Activated CD4-positive, alpha-beta T cell treated with anti-CD3 and anti-CD28 coated beads for 4 hours (primary cell): Measurements from ENCODE around the gene RBM23.

ENCODE experiments used
- DNase-seq, 2 donors: peaks; one replicate each; pipeline ENCODE4 v3.0.0-alpha.2; 2020

Gene RBM23

DNA sequence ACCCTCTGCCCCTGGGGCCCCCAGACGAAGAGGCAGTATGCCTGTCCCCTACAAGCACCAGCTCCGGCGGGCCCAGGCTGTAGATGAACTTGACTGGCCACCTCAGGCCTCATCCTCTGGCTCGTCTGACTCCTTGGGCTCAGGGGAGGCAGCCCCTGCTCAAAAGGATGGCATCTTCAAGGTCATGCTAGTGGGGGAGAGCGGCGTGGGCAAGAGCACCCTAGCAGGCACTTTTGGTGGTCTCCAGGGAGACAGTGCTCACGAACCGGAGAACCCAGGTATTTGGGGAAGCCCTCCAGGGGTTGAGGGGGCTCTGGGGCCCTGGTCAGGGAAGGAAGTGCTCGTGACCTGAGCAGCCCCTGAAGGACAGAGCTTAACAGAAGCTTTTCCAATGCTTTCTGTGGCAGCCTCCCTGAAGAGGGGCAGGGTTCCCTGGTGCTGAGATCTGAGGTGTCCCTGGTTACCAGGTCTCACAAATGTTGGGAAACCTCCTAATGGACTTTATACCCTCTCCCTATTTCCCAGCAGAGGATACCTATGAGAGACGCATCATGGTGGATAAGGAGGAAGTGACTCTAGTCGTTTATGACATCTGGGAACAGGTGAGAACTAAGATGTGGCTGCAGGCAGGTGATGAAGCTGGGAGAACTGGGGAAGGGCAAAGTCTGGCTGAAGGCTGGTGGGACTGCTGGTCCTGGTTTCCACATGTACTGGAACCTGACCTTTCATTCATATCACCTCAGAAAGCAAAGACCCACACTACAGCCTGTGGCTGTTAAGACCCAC is 34.0 kb downstream of the RBM23 start:
- DNase-seq = no peak

GRCh38 chr14:22884076-22884737 is 34.7 kb downstream of the RBM23 start:
- no peak for DNase-seq

DNA sequence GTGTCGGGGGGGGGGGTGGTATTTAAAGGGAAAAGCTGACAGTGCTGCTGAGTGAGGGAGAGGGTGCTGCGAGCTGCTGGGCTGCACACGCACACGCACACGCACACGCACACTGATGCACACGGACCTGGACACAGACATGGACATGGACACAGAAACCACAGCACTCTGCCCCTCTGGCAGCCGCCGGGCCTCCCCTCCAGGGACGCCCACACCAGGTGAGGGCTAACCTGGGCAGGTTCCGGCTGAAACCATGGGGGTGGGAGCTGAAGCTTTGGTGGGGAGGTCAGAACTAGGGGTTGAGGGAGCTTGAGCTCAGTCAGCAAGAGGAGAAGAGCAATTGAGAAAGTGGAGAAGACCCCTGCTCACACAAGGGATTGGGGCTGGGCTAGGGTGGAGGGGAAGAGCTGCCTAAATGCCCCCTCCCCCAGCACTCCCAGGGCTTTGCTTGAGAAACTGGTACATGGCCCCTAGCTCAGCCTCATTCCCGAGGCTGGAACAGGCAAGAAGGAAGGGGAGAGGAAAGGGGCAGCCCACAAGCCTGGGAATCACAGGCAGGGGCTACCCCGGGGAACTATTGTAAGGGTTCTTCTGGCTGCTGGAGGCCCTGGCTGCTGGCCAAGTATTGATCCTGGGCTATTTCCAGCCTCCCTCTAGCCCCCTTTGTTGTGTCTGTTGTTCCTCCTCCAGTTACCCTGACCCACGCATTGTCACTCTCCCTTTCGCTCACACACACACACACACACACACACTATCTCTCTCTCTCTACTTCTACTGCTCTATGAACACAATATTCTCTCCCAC is 35.6 kb downstream of the RBM23 start, which contains the start of gene REM2:
REM2 (plus strand) TSS at position 50 of the 804 bp plus-strand sequence; CDS start at position 116, 66 bp downstream.
- DNase-seq = no peak

GRCh38 chr14:22882529-22883172 is 36.3 kb downstream of the RBM23 start:
- DNase-seq = peak; percentile 64 to 72

DNA sequence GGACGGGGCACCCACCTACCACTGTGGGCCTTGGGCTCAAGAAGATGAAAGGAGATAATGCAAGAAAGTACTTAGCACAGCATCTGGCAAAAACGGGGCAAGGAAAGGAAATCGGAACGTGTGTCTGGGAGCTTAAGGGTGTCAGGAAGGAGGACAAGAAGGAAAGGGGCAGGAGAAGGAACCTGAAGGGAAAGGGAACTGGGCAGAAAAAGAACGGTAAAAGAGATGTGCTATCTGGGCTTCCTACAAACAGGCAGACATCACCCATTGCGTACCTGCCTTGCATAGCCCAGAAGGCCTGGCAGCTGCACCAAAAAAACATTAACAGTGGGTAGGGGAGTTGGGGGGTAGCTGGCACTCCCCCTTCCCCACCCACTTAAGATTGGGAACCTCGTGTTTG is 36.9 kb downstream of the RBM23 start:
- DNase-seq = no peak

GRCh38 chr14:22878271-22879246 is 40.4 kb downstream of the RBM23 start:
- DNase-seq = no peak

DNA sequence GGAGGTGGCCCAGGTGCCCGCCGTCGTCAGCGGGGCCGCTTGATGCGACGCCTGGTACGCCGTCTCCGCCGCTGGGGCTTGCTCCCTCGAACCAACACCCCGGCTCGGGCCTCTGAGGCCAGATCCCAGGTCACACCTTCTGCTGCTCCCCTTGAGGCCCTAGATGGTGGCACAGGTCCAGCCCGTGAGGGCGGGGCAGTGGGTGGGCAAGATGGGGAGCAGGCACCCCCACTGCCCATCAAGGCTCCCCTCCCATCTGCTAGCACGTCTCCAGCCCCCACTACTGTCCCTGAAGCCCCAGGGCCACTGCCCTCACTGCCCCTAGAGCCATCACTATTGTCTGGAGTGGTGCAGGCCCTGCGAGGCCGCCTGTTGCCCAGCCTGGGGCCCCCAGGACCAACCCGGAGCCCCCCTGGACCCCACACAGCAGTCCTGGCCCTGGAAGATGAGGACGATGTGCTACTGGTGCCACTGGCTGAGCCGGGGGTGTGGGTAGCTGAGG is 41.9 kb downstream of the RBM23 start:
- DNase-seq = no peak

DNA sequence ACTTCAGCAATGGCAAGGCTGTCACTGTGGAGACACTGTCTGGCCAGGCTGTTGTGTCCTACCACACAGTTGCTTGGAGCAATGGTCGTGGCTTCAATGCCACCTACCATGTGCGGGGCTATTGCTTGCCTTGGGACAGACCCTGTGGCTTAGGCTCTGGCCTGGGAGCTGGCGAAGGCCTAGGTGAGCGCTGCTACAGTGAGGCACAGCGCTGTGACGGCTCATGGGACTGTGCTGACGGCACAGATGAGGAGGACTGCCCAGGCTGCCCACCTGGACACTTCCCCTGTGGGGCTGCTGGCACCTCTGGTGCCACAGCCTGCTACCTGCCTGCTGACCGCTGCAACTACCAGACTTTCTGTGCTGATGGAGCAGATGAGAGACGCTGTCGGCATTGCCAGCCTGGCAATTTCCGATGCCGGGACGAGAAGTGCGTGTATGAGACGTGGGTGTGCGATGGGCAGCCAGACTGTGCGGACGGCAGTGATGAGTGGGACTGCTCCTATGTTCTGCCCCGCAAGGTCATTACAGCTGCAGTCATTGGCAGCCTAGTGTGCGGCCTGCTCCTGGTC is 43.1 kb downstream of the RBM23 start:
- DNase-seq = no peak

GRCh38 chr14:22875003-22875747 is 43.8 kb downstream of the RBM23 start:
- DNase-seq = no peak

- no peak for DNase-seq
These were observed 46.0 kb downstream of the RBM23 start for GRCh38 chr14:22872833-22873520.

GRCh38 chr14:22872033-22872832 is 46.7 kb downstream of the RBM23 start:
- DNase-seq = peak; percentile 64 to 75

GRCh38 chr14:22871224-22872032 is 47.5 kb downstream of the RBM23 start, which contains the start of gene LRP10:
Gene LRP10, plus strand, starts transcription at chr14:22871740. Its CDS starts 564 bp downstream, at chr14:22872304.
- DNase-seq = peak; percentile 78 to 80

DNA sequence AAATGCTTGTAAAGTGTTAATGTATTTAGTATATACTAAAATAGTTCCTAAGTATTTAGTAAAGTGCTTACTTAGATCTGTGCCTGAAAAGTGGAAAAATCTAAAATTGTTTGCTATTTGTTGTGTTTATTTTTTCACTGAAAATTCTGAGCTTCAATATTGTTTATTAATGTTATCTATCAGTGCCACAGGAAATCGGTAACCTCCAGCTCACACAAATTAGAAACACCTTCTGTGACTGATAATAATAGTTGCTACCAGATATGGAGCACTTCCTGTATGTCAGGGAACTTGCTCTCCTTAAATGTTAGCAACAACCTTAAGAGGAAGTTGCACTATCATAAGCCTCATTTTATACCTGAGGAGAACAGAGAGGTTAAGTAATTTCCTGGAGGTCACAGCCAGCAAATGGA is 48.1 kb downstream of the RBM23 start:
- no peak for DNase-seq

DNA sequence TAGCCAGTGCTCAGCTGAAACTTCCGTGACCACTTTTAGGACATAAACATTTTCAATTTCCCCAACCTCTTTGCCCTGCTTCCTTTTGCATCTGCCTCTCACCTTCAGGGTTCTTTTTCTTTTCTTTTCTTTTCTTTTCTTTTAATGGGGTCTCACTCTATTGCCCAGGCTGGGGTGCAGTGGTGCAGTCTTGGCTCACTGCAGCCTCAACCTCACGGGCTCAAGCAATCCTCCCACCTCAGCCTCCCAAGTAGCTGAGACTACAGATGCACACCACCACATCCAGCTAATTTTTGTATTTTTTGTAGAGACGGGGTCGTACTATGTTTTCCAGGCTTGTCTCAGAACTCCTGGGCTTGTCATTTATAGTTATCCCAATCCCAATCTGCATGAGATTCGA is 52.1 kb downstream of the RBM23 start:
- DNase-seq = no peak

DNA sequence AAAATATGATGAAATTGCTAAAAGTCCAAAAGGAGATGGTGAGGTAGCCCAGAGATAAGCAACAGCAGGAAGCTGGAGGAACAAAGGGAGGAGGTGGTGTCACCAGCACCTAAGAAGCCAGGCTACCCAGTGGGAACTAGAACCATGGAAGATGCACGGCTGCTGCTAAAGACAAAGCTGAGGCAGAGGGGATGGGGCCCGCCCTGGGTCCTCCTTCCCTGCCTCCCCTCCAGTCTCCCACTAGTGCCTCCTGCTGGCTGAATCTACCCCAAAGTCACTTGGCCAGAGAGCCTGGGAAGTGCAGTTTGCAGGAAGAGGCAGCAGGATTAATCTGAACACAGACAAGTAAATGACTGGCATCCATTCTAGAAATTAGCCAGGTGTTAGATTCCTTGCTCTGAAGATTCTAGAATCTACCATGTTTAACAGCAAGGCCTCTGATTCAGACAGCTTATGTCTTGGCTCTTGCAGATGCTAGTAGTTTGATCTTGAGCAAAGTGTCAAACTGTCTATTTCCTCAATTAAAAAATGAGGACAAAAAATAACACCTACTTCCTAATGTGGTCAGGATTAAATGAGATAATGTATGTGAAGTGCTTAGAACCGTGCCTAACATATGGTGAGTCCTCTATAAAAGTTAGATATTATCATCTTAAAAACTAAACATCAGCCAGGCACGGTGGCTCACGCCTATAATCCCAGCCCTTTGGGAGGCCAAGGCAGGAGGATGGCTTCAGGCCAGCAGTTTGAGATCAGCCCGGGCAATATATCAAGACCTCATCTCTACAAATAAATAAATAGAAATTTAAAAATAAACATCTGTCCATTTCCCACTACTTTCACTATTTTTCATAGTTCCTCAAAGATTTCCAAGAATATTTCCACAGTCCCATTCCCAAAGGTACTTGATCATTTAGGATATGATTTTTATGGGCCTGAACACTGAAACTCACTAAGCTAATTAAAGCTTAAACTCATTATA is 53.2 kb downstream of the RBM23 start:
- DNase-seq = no peak

GRCh38 chr14:22864979-22865378 is 54.0 kb downstream of the RBM23 start:
- DNase-seq = no peak

DNA sequence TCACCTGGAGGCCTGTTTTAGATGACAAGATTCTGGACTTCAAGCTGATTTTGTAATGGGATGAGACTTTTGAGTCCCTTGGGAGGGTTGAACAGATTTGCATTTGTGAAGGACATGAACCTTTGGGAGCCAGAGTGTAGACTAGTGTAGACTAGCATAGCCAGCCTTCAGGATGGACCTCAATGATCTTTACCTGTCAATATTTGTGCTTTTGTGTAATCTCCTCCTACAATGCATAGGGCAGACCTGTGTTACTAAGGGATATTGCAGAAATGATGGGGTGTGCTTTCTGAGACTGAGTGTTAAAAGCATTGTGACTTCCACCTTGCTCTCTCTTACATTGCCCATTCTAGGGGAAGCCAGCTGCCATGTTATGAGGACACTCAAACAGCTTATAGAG is 57.3 kb downstream of the RBM23 start:
- DNase-seq = no peak
